ENCODE data around the gene CABCOCO1. TPM values are rescaled to one million over a fixed set of nuclear protein-coding genes. Genes with fewer than 3 reads are reported as not detected.

CABCOCO1 gene
- total RNA-seq, 1 donor from 2014 or later, result 0.19 TPM

- Mint-ChIP-seq H3K4me1 (ENCODE audit: unreplicated experiment) (peaks cover 13% of the 10 kb centered on the region), H3K9me3 (ENCODE audit: unreplicated experiment) (no peaks in the 10 kb centered on the region), H3K27me3 (ENCODE audit: unreplicated experiment) (no peaks in the 10 kb centered on the region), H3K27ac (ENCODE audit: unreplicated experiment) (no peak overlapping the region), H3K36me3 (ENCODE audit: unreplicated experiment) (no peaks in the 10 kb centered on the region), H3K4me3 (ENCODE audit: unreplicated experiment) (no peak overlapping the region)
- no peak for DNase-seq (ENCODE audit: extremely low spot score, unreplicated experiment)
- TF ChIP-seq CTCF (IDR thresholded peaks at IDR 0.05), result no peak
These were observed 102.7 kb downstream of the CABCOCO1 start for GRCh38 chr10:61765176-61766087.

GRCh38 chr10:61766927-61767326 lies 104.2 kb downstream of the CABCOCO1 start:
- no peak for TF ChIP-seq CTCF (IDR thresholded peaks at IDR 0.05)
- no peak for DNase-seq (ENCODE audit: extremely low spot score, unreplicated experiment)
- Mint-ChIP-seq H3K9me3 (ENCODE audit: unreplicated experiment) (no peaks in the 10 kb centered on the region), H3K4me3 (ENCODE audit: unreplicated experiment) (no peak overlapping the region), H3K4me1 (ENCODE audit: unreplicated experiment) (peaks cover 5% of the 10 kb centered on the region), H3K27me3 (ENCODE audit: unreplicated experiment) (no peaks in the 10 kb centered on the region), H3K27ac (ENCODE audit: unreplicated experiment) (no peak overlapping the region), H3K36me3 (ENCODE audit: unreplicated experiment) (no peaks in the 10 kb centered on the region)

GRCh38 chr10:61774031-61774430 lies 111.3 kb downstream of the CABCOCO1 start:
- no peak for DNase-seq (ENCODE audit: extremely low spot score, unreplicated experiment)
- Mint-ChIP-seq H3K27me3 (ENCODE audit: unreplicated experiment) (no peaks in the 10 kb centered on the region), H3K4me3 (ENCODE audit: unreplicated experiment) (no peak overlapping the region)

DNA sequence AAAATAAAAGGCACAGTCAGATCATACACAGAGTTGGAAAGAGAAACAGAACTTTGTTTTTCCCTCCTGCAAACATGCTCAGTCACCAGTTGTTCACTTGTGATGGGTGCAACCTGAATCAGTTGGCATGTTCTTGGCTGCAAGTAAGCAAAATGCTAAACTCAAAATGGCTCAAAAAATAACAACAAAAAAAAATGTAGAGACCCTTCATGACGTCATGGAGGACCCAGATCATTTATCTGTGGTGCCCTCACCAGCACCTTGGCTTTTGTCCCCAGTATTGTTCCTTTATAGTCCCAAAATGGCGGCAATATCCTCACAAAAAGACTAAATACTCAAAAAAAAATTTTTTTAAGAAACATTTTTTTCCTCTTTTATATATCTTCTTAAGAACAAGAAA lies 112.4 kb downstream of the CABCOCO1 start:
- Mint-ChIP-seq H3K4me1 (ENCODE audit: unreplicated experiment) (peaks cover 7% of the 10 kb centered on the region), H3K4me3 (ENCODE audit: unreplicated experiment) (no peak overlapping the region), H3K9me3 (ENCODE audit: unreplicated experiment) (peaks cover 3% of the 10 kb centered on the region), H3K27ac (ENCODE audit: unreplicated experiment) (no peak overlapping the region), H3K36me3 (ENCODE audit: unreplicated experiment) (no peaks in the 10 kb centered on the region), H3K27me3 (ENCODE audit: unreplicated experiment) (no peaks in the 10 kb centered on the region)
- no peak for DNase-seq (ENCODE audit: extremely low spot score, unreplicated experiment)
- no peak for TF ChIP-seq CTCF (IDR thresholded peaks at IDR 0.05)

More at GRCh38 chr10:61774031-61774430, 111.3 kb downstream of the CABCOCO1 start:
- Mint-ChIP-seq H3K27ac (ENCODE audit: unreplicated experiment) (no peak overlapping the region), H3K9me3 (ENCODE audit: unreplicated experiment) (peaks cover 3% of the 10 kb centered on the region), H3K4me1 (ENCODE audit: unreplicated experiment) (peaks cover 3% of the 10 kb centered on the region), H3K36me3 (ENCODE audit: unreplicated experiment) (no peaks in the 10 kb centered on the region)
- no peak for TF ChIP-seq CTCF (IDR thresholded peaks at IDR 0.05)

- no peaks in the 10 kb centered on the region for H3K27me3 Mint-ChIP-seq (ENCODE audit: unreplicated experiment)
- no peak overlapping the region for H3K27ac Mint-ChIP-seq (ENCODE audit: unreplicated experiment)
- DNase-seq (ENCODE audit: extremely low spot score, unreplicated experiment), result no peak
- H3K9me3 Mint-ChIP-seq (ENCODE audit: unreplicated experiment), result peaks cover 3% of the 10 kb centered on the region
- H3K36me3 Mint-ChIP-seq (ENCODE audit: unreplicated experiment), result no peaks in the 10 kb centered on the region
- no peak overlapping the region for H3K4me3 Mint-ChIP-seq (ENCODE audit: unreplicated experiment)
- peaks cover 4% of the 10 kb centered on the region for H3K4me1 Mint-ChIP-seq (ENCODE audit: unreplicated experiment)
- no peak for TF ChIP-seq CTCF (IDR thresholded peaks at IDR 0.05)
These were observed 114.0 kb downstream of the CABCOCO1 start for GRCh38 chr10:61776615-61777266.
